8988T (cell line): Measurements from ENCODE around the gene HOXB4.
A peak's percentile ranks its signal among the peaks of the same experiment; 100 is the strongest.
"Not testable (repeated sequence)": the region's sequence is repeated elsewhere in the genome, so short reads cannot be mapped to it uniquely, and the experiment has no call there.

Experiments used
- DNase-seq: peaks from one replicate; pipeline ENCODE4 v3.0.0; 2011

HOXB4 gene

GRCh38 chr17:48543854-48544348, 34.2 kb downstream of the HOXB4 start:
- peak; percentile 49 for DNase-seq

- peak; percentile 66 for DNase-seq
Measured at GRCh38 chr17:48543107-48543853, 34.9 kb downstream of the HOXB4 start.

GRCh38 chr17:48542698-48543106, 35.4 kb downstream of the HOXB4 start:
- DNase-seq: no peak

- DNase-seq: no peak
Measured at GRCh38 chr17:48542114-48542656, 36.0 kb downstream of the HOXB4 start.

- DNase-seq: no peak
Measured at GRCh38 chr17:48541577-48542113, 36.5 kb downstream of the HOXB4 start.

- no peak for DNase-seq
Measured at GRCh38 chr17:48541036-48541576, 37.0 kb downstream of the HOXB4 start.

DNA sequence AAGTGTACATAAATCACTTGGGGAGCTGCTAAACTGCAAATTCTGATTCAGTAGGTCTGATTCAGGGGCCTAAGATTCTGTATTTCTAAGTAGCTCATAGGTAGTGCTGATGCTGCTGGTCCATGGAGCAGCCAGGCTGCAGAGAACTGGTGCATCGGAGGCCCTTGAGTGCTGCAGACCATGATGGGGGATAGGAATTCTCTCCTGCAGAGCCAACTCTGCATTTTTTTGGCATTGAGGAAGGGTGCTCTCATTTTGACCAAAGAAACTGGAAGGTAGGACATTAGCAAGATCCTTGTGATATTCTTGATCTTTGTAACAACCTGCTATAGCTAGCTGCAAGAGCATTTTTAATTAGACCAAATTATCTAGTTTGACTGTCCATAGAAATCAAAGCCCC, 37.9 kb downstream of the HOXB4 start:
- no peak for DNase-seq

DNA sequence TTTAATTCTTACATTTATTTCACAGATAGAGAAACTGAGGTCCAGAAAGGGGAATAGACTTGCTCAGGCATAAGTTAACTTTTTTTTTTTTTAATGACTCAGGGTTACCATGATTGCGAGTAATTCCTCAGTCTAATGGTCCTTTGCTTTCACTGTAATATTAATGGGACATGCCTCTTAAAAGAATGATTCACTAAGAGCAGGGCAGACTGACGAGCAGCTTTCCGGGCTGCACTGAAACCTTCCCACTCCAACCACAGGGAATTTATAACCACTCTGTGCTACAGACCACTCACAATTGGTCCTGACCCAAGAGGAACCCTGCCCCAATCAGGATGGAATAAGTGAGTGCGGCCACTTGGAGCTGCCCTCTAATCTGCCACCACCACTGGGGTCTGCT, 39.0 kb downstream of the HOXB4 start:
- no peak for DNase-seq

GRCh38 chr17:48537316-48537715, 40.8 kb downstream of the HOXB4 start:
- DNase-seq: no peak

DNA sequence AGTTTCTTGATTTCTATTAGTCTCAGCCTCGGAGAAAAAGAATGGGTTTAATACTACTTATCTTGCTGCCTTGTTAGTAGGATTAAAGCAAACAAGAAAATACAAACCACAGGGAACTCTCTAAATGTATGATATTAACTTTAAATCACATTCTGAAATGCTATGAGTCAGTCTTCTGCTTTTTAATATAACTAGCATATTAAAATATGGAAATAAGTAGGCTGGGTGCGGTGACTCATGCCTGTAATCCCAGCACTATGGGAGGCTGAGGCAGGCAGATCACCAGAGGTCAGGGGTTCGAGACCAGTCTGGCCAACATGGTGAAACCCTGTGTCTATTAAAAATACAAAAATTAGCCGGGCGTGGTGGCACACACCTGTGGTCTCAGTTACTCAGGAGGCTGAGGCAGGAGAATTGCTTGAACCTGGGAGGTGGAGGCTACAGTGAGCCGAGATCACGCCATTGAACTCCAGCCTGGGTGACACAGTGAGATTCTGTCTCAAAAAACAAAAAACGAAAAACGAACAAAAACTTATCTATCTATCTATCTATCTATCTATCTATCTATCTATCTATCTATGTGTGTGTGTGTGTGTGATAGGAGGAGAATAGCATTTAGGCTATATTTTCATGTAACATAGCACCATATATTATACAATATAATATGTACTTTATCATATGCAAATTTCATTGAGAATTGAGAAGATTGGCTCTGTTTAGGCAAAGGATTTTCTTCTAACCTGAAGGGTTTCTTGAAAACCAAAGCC, 42.2 kb downstream of the HOXB4 start:
- not testable (repeated sequence) for DNase-seq

DNA sequence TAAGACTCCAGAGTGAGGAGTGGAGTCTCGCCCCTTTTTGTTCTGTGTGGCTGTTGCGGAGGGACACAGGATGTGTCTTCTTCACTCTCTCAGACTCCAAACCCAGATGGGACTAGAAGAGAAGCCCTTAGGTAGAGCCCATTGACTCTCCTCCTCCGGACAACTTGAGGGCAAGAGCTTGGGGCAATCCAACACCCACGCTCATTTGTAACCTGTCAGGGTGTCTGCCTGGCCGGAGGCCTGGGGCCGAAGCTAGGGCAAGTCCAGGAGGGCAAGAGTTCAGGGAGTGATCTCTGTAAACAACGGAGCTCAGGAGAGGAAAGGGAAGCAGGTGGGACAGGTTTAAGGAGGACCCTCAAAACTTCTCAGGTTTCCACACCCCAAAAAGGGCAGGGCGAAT, 45.9 kb downstream of the HOXB4 start:
- no peak for DNase-seq

- no peak for DNase-seq
Measured at GRCh38 chr17:48530887-48531272, 47.3 kb downstream of the HOXB4 start, which contains the start of gene HOXB1. TSS of gene HOXB1 (minus strand) at chr17:48531011. CDS start at chr17:48530904, 107 bp downstream.

DNA sequence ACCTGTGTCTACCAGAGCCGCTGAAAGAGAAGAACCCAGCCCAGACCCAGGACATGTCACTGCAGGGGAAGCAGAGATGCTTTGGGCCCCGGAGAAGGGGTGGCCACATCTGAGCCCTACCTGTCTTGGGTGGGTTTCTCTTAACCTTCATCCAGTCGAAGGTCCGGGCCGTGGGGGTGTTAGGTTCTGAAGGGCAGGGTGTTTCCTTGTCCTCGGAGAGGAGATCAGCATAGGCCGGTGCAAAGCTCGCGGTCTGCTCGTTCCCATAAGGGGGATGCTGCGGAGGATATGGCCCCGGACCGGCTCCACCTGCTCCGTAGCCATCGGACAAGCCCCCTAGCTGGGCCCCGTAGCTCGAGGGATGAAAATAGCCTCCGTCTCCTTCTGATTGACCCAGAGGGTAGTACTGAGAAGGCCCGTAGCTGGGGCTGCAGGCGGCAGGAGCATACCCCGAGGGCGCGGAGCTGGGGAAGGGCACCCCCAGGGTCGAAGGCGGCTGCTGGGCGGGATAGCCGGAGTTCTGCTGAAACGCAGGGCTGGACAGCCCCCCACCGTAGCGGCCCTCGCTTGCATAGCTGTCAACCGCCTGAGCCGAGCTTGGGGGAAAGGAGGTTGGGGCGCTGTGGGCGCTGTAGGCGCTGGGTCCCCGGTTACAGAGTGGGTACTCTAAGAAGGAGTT, 47.8 kb downstream of the HOXB4 start:
- DNase-seq: no peak

DNA sequence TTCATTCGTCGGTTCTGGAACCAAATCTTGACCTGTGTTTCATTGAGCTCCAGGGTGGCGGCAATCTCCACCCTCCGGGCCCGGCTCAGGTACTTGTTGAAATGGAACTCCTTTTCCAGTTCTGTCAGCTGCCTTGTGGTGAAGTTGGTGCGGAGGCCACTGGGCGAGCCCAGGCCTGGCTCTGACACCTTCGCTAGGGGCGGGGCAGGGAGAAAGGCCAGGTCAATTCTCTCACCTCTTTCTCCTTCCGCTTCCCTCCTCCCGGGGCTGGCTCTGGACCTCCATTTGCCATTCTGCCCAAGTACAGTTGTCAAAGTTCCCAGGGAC, 48.5 kb downstream of the HOXB4 start:
- DNase-seq: no peak

DNA sequence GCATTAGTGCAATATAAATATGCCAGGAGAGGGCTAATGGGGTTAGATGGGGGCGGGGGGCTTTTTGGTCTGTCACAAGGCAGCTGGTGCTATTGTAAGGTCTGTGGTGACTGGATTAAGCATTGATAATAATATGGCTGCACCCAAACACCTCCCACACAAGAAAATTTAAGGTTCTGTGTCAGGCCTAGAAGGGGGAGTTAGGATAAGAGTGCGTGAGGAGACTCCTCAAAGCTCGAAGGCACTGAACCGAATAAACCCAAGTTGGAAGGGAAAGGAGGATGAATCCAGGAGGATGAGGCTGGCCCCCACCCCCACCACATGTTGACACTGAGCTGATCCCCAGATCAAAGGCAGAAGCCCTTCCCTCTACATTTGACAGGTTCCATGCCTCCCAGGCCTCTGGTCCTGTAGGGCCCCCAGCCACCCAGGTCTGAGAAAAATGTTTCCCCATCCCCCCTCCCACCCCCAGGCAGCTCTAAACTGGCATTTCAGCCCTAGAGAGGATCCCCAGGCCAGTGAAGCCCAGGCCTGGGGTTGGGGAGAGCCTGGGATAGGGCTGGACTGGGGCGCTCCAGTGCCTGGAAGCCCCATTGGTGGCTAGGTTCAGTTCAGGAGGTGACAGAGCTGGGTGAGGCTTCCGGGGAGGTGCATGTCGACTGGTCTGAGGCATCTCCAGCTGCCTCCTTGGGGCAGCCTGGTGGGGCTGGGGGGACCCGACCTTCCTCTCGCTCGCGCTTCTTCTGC, 49.0 kb downstream of the HOXB4 start:
- no peak for DNase-seq

DNA sequence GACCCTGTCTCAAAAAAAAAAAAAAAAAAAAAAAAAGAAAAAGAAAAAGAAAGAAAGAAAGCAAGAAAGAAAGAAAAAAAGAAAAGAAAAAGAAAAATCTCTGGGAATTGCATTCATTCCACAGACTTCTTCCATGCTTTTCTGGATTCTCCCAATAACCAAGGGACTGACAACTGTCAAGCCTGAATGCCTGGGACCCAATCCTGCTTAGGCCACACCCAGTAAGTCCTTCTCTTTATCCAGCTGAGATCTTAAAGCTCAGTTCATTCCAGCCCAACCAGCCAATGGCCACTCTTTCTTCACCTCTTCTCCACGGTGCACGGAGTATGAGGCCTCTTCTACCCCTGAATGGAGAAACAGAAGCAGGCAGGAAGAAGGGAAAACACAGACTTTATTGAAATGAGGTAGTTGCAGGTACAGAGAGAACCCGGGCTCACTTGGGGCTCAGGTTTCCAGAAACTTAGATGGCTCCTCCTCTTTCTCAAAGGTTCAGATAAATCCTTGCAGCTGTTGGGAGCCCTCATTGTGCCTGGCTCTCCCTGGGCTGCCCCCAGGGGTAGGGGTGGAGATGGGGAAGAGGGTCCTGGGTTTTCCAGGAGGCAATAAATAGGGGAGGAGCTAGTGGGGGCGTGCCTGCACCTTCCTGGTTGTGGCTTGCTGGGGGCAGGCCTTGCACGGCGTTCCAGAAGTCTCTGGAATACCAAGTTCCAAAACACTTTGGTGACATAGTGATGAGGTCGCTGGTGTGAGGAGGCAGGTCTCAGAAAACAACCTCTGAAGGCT, 49.8 kb downstream of the HOXB4 start:
- no peak for DNase-seq

- DNase-seq: no peak
Measured at GRCh38 chr17:48527547-48527932, 50.6 kb downstream of the HOXB4 start.

- DNase-seq: no peak
Measured at GRCh38 chr17:48526608-48527546, 51.3 kb downstream of the HOXB4 start.
